Left lung (tissue), 10 donors: ENCODE measurements around the gene AFG1L. TPM values are rescaled to one million over a fixed set of nuclear protein-coding genes. Genes with fewer than 3 reads are reported as not detected.
"Not testable (repeated sequence)": the region's sequence is repeated elsewhere in the genome, so short reads cannot be mapped to it uniquely, and the experiment has no call there.

Experiments
- ATAC-seq: fragments of 200-7000 bp; cut with Tn5 transposase; one replicate; pipeline ENCODE4 v1.9.1; 2020; ENCODE audit warnings: moderate library complexity
- DNase-seq, 4 donors: peaks; one replicate each; pipeline ENCODE4 v3.0.0-alpha.2; 2013 to 2020
- H3K27ac ChIP-seq, 2 donors: fragments of 200-600 bp; sonication (generic) in 1 of 2; one replicate each; pipeline versions ENCODE4 v1.5.0 to v1.8.0; 2020 to 2021
- H3K27me3 ChIP-seq, 2 donors: fragments of 200-600 bp; sonication (generic) in 1 of 2; one replicate each; pipeline versions ENCODE4 v1.5.0 to v1.8.0; 2020 to 2021
- H3K36me3 ChIP-seq, 2 donors: fragments of 200-600 bp; sonication (generic) in 1 of 2; one replicate each; pipeline versions ENCODE4 v1.5.0 to v1.8.0; 2020 to 2021
- H3K4me1 ChIP-seq, 2 donors: fragments of 200-600 bp; one replicate each; pipeline ENCODE4 v1.8.0; 2021
- H3K4me3 ChIP-seq, 2 donors: fragments of 200-600 bp; sonication (generic) in 1 of 2; one replicate each; pipeline versions ENCODE4 v1.5.0 to v1.8.0; 2020 to 2021; ENCODE audit warnings: mild to moderate bottlenecking in 1 of 2
- H3K9me3 ChIP-seq, 2 donors: fragments of 200-600 bp; sonication (generic) in 1 of 2; one replicate each; pipeline versions ENCODE4 v1.5.0 to v1.8.0; 2020 to 2021
- intact Hi-C, 2 donors: fragments of 100-400 bp; cut with DNase I; formaldehyde crosslinking; loops; one replicate each; pipeline versions ENCODE4 v1.11.2 to v1.14.2; 2022
- polyA plus RNA-seq, 6 donors: library from polyadenylated mRNA; unstranded; fragments of 120-200 nt; gene quantifications; one replicate each; pipeline ENCODE4 v1.2.1, GENCODE V29; 2013; ENCODE audit not compliant: insufficient read length in 6 of 6
- total RNA-seq, 2 donors: library from RNA; stranded (reverse); fragmentation: NEBNext Ultra II Directional; extraction: Animal tissue kit (Norgen Biotek cat#: 25700); gene quantifications; one replicate each; pipeline ENCODE4 v1.2.1, GENCODE V29; 2021
- TF ChIP-seq, protein P1 (sequence below), 2 donors: fragments of 200-600 bp; sonication (generic) in 1 of 2; IDR thresholded peaks; one replicate each; pipeline versions ENCODE4 v1.5.0 to v1.8.0; 2021; ENCODE audit warnings: antibody characterized with exemption in 2 of 2
- donor health status: DM: no; HTN: yes; CAD: no.
- donor health status: DM: no; HTN: no; CAD: no.

The AFG1L gene
- total and polyA plus RNA-seq, 8 donors, result 5.8 to 10.2 (median 7.7) TPM

GRCh38 chr6:108406943-108407342 lies 112.1 kb downstream of the AFG1L start:
- DNase-seq (no peak), ATAC-seq (no peak)
- H3K27ac ChIP-seq, result no peak overlapping the region
- H3K4me3 ChIP-seq, result no peak overlapping the region
- TF ChIP-seq, protein P1, sequence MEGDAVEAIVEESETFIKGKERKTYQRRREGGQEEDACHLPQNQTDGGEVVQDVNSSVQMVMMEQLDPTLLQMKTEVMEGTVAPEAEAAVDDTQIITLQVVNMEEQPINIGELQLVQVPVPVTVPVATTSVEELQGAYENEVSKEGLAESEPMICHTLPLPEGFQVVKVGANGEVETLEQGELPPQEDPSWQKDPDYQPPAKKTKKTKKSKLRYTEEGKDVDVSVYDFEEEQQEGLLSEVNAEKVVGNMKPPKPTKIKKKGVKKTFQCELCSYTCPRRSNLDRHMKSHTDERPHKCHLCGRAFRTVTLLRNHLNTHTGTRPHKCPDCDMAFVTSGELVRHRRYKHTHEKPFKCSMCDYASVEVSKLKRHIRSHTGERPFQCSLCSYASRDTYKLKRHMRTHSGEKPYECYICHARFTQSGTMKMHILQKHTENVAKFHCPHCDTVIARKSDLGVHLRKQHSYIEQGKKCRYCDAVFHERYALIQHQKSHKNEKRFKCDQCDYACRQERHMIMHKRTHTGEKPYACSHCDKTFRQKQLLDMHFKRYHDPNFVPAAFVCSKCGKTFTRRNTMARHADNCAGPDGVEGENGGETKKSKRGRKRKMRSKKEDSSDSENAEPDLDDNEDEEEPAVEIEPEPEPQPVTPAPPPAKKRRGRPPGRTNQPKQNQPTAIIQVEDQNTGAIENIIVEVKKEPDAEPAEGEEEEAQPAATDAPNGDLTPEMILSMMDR (IDR thresholded peaks at IDR 0.05), result no peak
- H3K4me1 ChIP-seq, result no peaks in the 10 kb centered on the region
- intact Hi-C loops, result no loop called here
- no peaks in the 10 kb centered on the region for H3K36me3 ChIP-seq
- H3K27me3 ChIP-seq, result no peaks in the 10 kb centered on the region
- peaks cover 0 to 2% of the 10 kb centered on the region in 2 donors for H3K9me3 ChIP-seq

DNA sequence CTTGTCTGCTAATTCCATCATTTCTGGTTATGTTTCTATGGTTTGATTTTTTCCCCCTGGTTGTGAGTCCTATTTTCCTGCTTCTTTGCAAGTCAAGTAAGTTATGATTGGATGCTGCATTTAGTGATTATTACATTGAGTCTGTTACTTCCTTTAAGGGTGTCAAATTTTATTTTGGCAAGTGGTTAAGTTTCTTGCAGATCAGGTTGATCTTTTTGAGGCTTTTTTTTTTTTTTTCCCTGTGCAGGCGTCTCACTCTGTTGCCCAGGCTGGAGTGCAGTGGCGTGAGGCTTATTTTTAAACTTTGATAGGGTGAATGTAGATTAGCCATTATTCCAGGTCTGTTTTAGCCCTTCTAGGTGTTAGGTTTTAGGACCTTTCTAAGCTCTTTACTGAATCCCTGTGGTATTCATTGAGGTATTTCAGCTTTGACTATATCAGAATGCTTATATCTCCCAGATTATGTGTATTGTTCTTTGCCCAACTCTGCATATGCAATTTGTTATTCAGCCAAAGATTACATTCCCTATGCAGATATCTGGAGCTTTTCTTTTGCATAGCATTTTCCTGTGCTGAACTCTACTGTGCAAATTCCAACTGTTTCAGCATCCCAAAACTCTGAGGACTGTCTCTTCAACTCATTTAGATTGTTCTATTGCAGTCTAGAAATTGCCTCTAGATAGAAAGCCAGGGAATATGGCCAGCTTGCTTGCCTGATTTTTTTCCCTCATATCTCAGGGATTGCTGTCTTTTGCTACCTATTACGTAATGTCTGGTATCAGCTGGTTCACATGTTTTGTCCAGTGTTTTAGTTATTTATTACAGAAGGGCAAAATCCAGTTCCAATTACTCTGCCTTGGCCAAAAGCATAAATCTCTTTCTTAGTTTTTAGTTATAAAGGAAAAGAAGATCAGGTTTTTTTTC lies 113.3 kb downstream of the AFG1L start:
- no peak overlapping the region for H3K4me3 ChIP-seq
- ATAC-seq (no peak), DNase-seq (peak in 1 of 4 donors; percentile 18)
- H3K27ac ChIP-seq, result no peak overlapping the region
- TF ChIP-seq, protein P1 (IDR thresholded peaks at IDR 0.05), result no peak
- no peaks in the 10 kb centered on the region for H3K27me3 ChIP-seq
- intact Hi-C loops, result no loop called here
- H3K36me3 ChIP-seq, result no peaks in the 10 kb centered on the region
- H3K9me3 ChIP-seq, result peaks cover 0 to 2% of the 10 kb centered on the region in 2 donors
- H3K4me1 ChIP-seq, result no peaks in the 10 kb centered on the region

- Histone ChIP-seq H3K27ac (no peak overlapping the region), H3K27me3 (no peaks in the 10 kb centered on the region), H3K36me3 (no peaks in the 10 kb centered on the region), H3K4me1 (no peaks in the 10 kb centered on the region), H3K9me3 (peaks cover 0 to 2% of the 10 kb centered on the region in 2 donors), H3K4me3 (no peak overlapping the region)
- intact Hi-C loops, result no loop called here
- TF ChIP-seq, protein P1 (IDR thresholded peaks at IDR 0.05), result no peak
- DNase-seq (no peak), ATAC-seq (no peak)
These were observed 114.0 kb downstream of the AFG1L start for GRCh38 chr6:108408861-108409260.

DNA sequence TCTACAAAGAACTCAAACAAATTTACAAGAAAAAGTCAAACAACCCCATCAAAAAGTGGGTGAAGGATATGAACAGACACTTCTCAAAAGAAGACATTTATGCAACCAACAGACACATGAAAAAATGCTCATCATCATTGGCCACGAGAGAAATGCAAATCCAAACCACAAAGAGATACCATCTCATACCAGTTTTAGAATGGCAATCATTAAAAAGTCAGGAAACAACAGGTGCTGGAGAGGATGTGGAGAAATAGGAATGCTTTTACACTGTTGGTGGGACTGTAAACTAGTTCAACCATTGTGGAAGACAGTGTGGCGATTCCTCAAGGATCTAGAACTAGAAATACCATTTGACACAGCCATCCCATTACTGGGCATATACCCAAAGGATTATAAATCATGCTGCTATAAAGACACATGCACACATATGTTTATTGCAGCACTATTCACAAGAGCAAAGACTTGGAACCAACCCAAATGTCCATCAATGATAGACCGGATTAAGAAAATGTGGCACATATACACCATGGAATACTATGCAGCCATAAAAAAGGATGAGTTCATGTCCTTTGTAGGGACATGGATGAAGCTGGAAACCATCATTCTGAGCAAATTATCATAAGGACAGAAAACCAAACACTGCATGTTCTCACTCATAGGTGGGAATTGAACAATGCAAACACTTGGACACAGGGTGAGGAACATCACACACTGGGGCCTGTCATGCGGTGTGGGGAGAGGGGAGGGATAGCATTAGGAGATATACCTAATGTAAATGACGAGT lies 121.4 kb downstream of the AFG1L start:
- intact Hi-C loops, DNase-seq, H3K4me1 ChIP-seq: not testable (repeated sequence)

DNA sequence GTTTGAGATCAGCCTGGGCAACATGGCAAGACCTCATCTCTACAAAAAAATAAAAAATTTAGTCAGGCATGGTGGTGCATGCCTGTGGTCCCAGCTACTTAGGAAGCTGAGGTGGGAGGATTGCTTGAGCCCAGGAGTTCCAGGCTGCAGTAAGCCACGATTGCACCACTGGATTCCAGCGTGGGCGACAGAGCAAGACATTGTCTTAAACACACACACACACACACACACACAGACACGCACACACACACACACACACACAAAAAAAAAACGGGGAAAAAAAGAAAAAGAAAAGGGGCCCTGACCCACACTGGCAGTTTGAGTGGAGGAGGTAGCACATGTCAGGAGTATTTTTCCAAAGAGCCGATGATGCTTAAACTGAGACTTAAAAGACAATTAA lies 122.2 kb downstream of the AFG1L start:
- intact Hi-C loops, result no loop called here
- no peaks in the 10 kb centered on the region for H3K36me3 ChIP-seq
- H3K27ac ChIP-seq, result no peak overlapping the region
- no peak for ATAC-seq
- no peaks in the 10 kb centered on the region for H3K4me1 ChIP-seq
- TF ChIP-seq, protein P1 (IDR thresholded peaks at IDR 0.05), result no peak
- H3K4me3 ChIP-seq, result no peak overlapping the region
- no peaks in the 10 kb centered on the region for H3K9me3 ChIP-seq
- no peak for DNase-seq
- H3K27me3 ChIP-seq, result no peaks in the 10 kb centered on the region

More for the DNA sequence above, 121.4 kb downstream of the AFG1L start:
- ATAC-seq, H3K9me3 ChIP-seq, H3K36me3 ChIP-seq, H3K4me3 ChIP-seq, H3K27ac ChIP-seq, H3K27me3 ChIP-seq: not testable (repeated sequence)
